ENCODE results near the gene GP5. TPM values are rescaled to one million over a fixed set of nuclear protein-coding genes. Genes with fewer than 3 reads are reported as not detected.

The GP5 gene
- polyA plus RNA-seq, 1 donor = 0.33 TPM

DNA sequence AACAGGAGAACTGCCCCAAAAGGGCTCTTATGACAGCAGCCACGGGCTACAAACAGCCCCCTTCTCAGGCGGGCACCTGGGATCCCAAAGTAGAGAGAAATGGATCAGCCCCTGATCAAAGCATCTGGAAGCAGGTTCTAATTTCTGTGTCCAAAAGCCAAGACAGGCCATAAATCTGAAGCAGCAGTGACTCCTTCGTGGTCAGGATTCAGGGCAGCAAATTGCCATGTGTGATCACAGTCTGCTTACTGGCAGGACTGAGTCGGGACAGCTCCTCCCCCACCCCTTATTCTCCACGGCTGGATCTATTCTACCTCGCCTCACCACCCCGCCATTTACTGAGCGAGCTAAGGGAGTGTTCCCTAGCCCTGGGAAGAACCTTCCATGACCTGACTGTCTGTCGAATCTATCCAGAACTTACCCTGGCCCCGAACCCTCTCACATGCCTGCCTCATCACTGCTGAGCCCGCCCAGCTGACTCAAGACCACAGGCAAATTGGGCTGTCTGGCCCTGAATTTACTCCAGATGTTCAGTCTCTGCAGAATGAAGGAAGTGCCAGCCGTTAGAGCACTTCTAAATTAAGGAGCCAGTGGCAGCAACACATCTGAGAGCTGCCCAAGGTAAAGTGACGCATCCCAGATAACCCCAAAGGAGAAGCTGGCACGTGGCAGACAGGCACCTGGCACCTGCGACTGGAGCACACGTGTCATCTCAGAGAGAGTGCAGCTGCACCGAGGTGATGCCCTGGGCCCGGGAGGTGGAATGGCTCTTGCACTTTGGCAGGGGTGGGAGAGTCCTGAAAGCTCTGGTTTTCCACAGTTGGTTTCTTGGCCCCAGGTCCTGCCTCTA, 30.8 kb downstream of the GP5 start:
- H3K27me3 ChIP-seq (ENCODE audit: control insufficient read depth, insufficient read depth, low read length) = peaks cover 34% of the 10 kb centered on the region
- no peak for DNase-seq
- WGBS (ENCODE audit: insufficient coverage, low lambda C conversion rate) = no CpG with 5 or more reads among the region's 18 CpGs

DNA sequence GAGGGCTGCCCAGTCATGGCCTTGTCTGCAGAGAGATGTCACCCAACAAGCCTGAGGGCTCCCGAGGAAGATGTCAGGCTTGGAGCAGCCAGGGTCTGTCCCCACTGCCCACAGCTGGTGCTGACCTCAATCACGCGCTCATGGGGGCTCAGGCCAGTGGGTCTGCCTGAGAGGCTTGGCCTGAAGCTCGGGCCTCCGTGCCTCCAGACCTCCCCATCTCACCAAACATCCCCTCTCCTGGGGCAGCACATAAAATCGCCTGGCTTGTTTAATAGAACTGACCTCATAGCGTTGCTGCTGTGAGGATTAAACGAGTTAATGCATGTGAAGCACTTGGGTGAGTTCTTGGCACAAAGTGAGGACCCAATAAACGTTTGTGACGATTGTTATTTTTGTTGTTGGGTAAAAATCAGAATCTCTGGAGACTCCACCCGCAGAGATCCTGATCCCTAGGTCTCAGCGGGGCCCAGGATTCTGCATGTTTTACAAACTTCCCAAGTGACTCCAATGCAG, 33.0 kb downstream of the GP5 start:
- no peaks in the 10 kb centered on the region for H3K9me3 ChIP-seq (ENCODE audit: control insufficient read depth, low read depth, low read length)
- no peaks in the 10 kb centered on the region for H3K36me3 ChIP-seq (ENCODE audit: control insufficient read depth, insufficient read depth, low read length)
- peaks cover 31% of the 10 kb centered on the region for H3K27me3 ChIP-seq (ENCODE audit: control insufficient read depth, insufficient read depth, low read length)
- no peak overlapping the region for H3K27ac ChIP-seq (ENCODE audit: low read length)
- peaks cover 3% of the 10 kb centered on the region for H3K4me1 ChIP-seq (ENCODE audit: control insufficient read depth, insufficient read depth, low read length)
- no peak overlapping the region for H3K4me3 ChIP-seq (ENCODE audit: low read length)
- 100% methylated on average over 1 of the region's 12 CpGs for WGBS (ENCODE audit: insufficient coverage, low lambda C conversion rate)
- DNase-seq = no peak

More for the DNA sequence above, 30.8 kb downstream of the GP5 start:
- H3K36me3 ChIP-seq (ENCODE audit: control insufficient read depth, insufficient read depth, low read length) = no peaks in the 10 kb centered on the region
- H3K4me1 ChIP-seq (ENCODE audit: control insufficient read depth, insufficient read depth, low read length) = peaks cover 3% of the 10 kb centered on the region
- no peaks in the 10 kb centered on the region for H3K9me3 ChIP-seq (ENCODE audit: control insufficient read depth, low read depth, low read length)
- H3K27ac ChIP-seq (ENCODE audit: low read length) = no peak overlapping the region
- no peak overlapping the region for H3K4me3 ChIP-seq (ENCODE audit: low read length)

DNA sequence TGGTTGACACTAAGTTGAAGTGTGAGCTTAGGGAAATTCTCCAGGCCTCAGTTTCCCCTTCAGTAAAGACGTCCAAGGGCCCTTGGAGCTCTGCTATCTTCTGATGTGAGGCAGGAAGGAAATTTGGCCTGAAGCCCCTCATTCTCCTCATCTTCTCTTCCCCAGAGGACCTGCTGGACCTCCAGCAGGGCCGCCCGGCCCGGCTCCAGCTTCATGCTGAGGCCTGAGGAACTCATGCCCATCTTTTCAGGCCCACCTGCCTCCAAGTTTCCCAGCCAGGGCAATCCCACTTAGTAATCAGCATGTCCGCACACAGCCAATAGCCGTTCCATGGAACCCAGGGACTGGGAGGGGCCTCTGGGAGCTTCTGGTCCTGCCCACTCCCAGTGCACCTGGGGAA, 33.5 kb downstream of the GP5 start:
- peaks cover 3% of the 10 kb centered on the region for H3K4me1 ChIP-seq (ENCODE audit: control insufficient read depth, insufficient read depth, low read length)
- no peaks in the 10 kb centered on the region for H3K9me3 ChIP-seq (ENCODE audit: control insufficient read depth, low read depth, low read length)
- no peaks in the 10 kb centered on the region for H3K36me3 ChIP-seq (ENCODE audit: control insufficient read depth, insufficient read depth, low read length)
- peaks cover 29% of the 10 kb centered on the region for H3K27me3 ChIP-seq (ENCODE audit: control insufficient read depth, insufficient read depth, low read length)
- H3K27ac ChIP-seq (ENCODE audit: low read length) = no peak overlapping the region
- no peak for DNase-seq
- WGBS (ENCODE audit: insufficient coverage, low lambda C conversion rate) = no CpG with 5 or more reads among the region's 6 CpGs
- H3K4me3 ChIP-seq (ENCODE audit: low read length) = no peak overlapping the region

DNA sequence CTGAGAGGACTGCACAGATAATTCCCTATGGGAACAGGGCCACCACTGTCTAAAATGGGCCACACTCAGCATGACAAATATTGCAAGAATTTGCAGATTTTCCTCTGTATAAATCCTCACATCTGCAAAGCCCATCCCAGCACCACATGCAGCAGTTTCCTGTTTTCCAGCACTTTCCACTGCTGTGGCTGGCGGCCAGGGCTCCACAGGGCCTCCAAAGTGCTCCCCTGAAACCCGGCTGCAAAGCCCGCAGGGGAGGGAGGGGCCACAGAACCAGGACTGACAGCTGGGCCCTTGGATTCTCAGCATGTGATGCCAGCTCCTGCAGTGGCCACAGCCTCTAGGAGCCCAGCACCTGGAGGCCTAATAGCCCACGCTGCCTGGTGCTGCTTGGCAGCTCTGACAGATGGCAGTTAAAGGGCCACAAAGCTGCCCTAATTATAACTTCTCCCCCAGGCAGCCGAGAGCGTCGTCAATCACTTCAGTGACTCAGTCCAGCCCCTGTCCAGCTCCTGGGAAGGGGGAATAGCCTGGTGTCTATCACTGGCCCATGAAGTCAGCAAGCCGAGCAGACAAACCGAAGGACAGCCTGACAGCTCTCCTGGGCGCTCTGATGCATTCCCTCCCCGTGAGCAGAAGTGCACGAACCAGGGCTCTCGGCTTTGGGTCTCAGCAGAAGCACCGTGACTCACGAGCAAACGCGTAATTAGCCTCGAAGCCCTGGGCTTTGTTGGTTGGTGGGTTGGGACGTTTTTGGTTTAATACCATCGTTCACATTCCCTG, 34.2 kb downstream of the GP5 start:
- Histone ChIP-seq H3K27me3 (ENCODE audit: control insufficient read depth, insufficient read depth, low read length) (peaks cover 23% of the 10 kb centered on the region), H3K27ac (ENCODE audit: low read length) (no peak overlapping the region), H3K9me3 (ENCODE audit: control insufficient read depth, low read depth, low read length) (no peaks in the 10 kb centered on the region), H3K4me3 (ENCODE audit: low read length) (no peak overlapping the region), H3K4me1 (ENCODE audit: control insufficient read depth, insufficient read depth, low read length) (peaks cover 3% of the 10 kb centered on the region), H3K36me3 (ENCODE audit: control insufficient read depth, insufficient read depth, low read length) (no peaks in the 10 kb centered on the region)
- no peak for DNase-seq
- WGBS (ENCODE audit: insufficient coverage, low lambda C conversion rate) = no CpG with 5 or more reads among the region's 20 CpGs

- H3K36me3 ChIP-seq (ENCODE audit: control insufficient read depth, insufficient read depth, low read length) = no peaks in the 10 kb centered on the region
- WGBS (ENCODE audit: insufficient coverage, low lambda C conversion rate) = no CpG with 5 or more reads among the region's 3 CpGs
- no peak for DNase-seq
- H3K27ac ChIP-seq (ENCODE audit: low read length) = no peak overlapping the region
- H3K9me3 ChIP-seq (ENCODE audit: control insufficient read depth, low read depth, low read length) = no peaks in the 10 kb centered on the region
- no peak overlapping the region for H3K4me3 ChIP-seq (ENCODE audit: low read length)
- H3K4me1 ChIP-seq (ENCODE audit: control insufficient read depth, insufficient read depth, low read length) = peaks cover 3% of the 10 kb centered on the region
- peaks cover 18% of the 10 kb centered on the region for H3K27me3 ChIP-seq (ENCODE audit: control insufficient read depth, insufficient read depth, low read length)
Observed at GRCh38 chr3:194364314-194364651, 34.8 kb downstream of the GP5 start.

- Histone ChIP-seq H3K4me1 (ENCODE audit: control insufficient read depth, insufficient read depth, low read length) (peaks cover 3% of the 10 kb centered on the region), H3K27ac (ENCODE audit: low read length) (no peak overlapping the region), H3K27me3 (ENCODE audit: control insufficient read depth, insufficient read depth, low read length) (no peaks in the 10 kb centered on the region), H3K9me3 (ENCODE audit: control insufficient read depth, low read depth, low read length) (no peaks in the 10 kb centered on the region), H3K36me3 (ENCODE audit: control insufficient read depth, insufficient read depth, low read length) (no peaks in the 10 kb centered on the region), H3K4me3 (ENCODE audit: low read length) (no peak overlapping the region)
- WGBS (ENCODE audit: insufficient coverage, low lambda C conversion rate) = no CpG with 5 or more reads among the region's 18 CpGs
- no peak for DNase-seq
Observed at GRCh38 chr3:194360568-194360967, 38.5 kb downstream of the GP5 start.

DNA sequence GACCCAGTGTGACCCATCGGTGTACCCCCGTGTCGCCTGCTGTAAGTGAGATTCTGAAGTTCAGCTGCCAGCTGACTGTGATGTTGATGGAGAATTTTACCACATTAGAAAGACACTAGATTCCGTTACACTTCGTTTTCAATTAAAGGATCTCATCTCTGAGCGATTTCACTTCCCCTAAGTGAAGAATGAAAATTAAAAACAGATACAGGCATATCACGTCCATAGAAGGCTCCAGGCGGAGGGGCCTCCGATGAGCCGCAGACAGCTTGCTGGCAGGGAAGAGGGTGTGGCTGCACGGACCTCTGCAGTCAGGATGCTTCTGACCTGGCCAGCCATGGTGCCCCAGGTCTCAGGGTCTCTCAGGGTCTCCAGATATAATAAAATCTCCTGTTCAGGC, 41.4 kb downstream of the GP5 start:
- Histone ChIP-seq H3K36me3 (ENCODE audit: control insufficient read depth, insufficient read depth, low read length) (no peaks in the 10 kb centered on the region), H3K4me1 (ENCODE audit: control insufficient read depth, insufficient read depth, low read length) (no peaks in the 10 kb centered on the region), H3K4me3 (ENCODE audit: low read length) (no peak overlapping the region), H3K27me3 (ENCODE audit: control insufficient read depth, insufficient read depth, low read length) (no peaks in the 10 kb centered on the region), H3K27ac (ENCODE audit: low read length) (no peak overlapping the region), H3K9me3 (ENCODE audit: control insufficient read depth, low read depth, low read length) (no peaks in the 10 kb centered on the region)
- DNase-seq = no peak
- no CpG with 5 or more reads among the region's 11 CpGs for WGBS (ENCODE audit: insufficient coverage, low lambda C conversion rate)

DNA sequence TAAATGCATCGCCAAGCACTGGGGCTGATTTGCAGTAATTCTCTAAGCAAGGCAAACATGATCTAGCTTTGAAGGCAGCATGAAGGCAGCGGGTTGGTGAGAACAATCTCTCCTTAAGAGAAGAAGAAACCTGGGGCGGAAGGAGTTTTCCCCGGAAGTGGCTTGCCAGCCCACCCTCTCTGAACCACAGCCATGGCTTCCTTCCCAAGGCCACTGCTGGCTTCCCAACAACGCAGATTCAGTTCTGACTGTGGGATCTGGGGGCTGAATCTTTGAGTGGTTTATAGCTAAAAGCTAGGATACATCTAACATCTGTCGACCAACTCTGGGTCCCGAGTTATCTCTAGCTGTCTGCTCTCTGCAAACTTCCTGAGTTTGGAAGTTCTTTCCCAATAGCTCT, 43.7 kb downstream of the GP5 start:
- no peak for DNase-seq
- no peaks in the 10 kb centered on the region for H3K36me3 ChIP-seq (ENCODE audit: control insufficient read depth, insufficient read depth, low read length)
- WGBS (ENCODE audit: insufficient coverage, low lambda C conversion rate) = no CpG with 5 or more reads among the region's 7 CpGs

DNA sequence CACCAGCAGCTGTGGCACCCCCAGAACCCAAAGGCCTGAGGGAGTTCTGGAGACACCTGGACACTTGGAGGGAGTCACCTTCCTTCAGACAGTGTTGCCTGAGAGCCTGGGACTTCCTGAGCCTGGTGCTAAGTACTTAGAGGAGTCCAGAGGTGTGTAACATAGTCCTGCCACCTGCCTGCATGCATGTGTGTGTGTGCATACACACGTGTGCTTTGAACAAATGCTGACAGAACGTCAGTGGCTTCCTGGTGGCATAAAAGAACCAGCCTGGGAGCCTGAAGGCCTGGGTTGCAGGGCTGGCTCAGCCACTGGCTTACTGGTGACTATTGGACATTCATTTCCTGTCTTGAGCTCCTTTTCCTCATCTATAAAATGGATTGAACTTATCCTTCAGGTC, 44.8 kb downstream of the GP5 start:
- no peaks in the 10 kb centered on the region for H3K36me3 ChIP-seq (ENCODE audit: control insufficient read depth, insufficient read depth, low read length)
- H3K27ac ChIP-seq (ENCODE audit: low read length) = no peak overlapping the region
- no CpG with 5 or more reads among the region's 2 CpGs for whole genome bisulfite sequencing (ENCODE audit: insufficient coverage, low lambda C conversion rate)
- no peaks in the 10 kb centered on the region for H3K27me3 ChIP-seq (ENCODE audit: control insufficient read depth, insufficient read depth, low read length)
- no peaks in the 10 kb centered on the region for H3K9me3 ChIP-seq (ENCODE audit: control insufficient read depth, low read depth, low read length)
- no peak overlapping the region for H3K4me3 ChIP-seq (ENCODE audit: low read length)
- no peak for DNase-seq
- no peaks in the 10 kb centered on the region for H3K4me1 ChIP-seq (ENCODE audit: control insufficient read depth, insufficient read depth, low read length)

More for the DNA sequence above, 43.7 kb downstream of the GP5 start:
- no peak overlapping the region for H3K27ac ChIP-seq (ENCODE audit: low read length)
- no peaks in the 10 kb centered on the region for H3K27me3 ChIP-seq (ENCODE audit: control insufficient read depth, insufficient read depth, low read length)
- no peak overlapping the region for H3K4me3 ChIP-seq (ENCODE audit: low read length)
- no peaks in the 10 kb centered on the region for H3K9me3 ChIP-seq (ENCODE audit: control insufficient read depth, low read depth, low read length)
- no peaks in the 10 kb centered on the region for H3K4me1 ChIP-seq (ENCODE audit: control insufficient read depth, insufficient read depth, low read length)

DNA sequence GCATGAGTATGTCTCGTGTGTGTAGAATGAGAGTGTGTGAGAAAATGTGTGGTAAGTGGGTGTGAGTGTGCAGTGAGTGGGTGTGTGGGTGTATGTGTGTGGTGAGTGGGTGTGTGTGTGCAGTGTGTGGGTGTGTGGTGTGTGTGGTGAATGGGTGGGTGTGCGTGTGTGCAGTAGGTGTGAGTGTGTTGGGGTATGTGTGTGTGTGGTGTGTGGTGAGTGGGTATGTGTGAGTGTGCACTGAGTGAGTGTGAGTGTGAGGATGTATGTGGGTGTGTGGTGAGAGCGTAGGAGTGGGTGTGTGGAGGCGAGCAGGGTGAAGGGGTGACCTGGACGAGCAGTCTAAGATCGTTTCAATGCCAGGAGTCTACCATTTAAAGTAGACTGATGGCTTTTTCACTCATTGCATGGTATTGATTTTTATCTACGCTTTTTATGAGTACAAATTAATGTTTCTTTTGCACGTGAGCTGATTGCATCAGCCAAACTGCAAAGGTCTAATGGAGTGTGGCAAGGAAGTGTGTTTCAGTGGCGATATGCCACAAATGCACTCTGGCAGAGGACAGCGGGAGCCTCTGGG, 46.3 kb downstream of the GP5 start:
- Histone ChIP-seq H3K36me3 (ENCODE audit: control insufficient read depth, insufficient read depth, low read length) (no peaks in the 10 kb centered on the region), H3K9me3 (ENCODE audit: control insufficient read depth, low read depth, low read length) (no peaks in the 10 kb centered on the region), H3K4me3 (ENCODE audit: low read length) (no peak overlapping the region), H3K27ac (ENCODE audit: low read length) (no peak overlapping the region), H3K27me3 (ENCODE audit: control insufficient read depth, insufficient read depth, low read length) (no peaks in the 10 kb centered on the region), H3K4me1 (ENCODE audit: control insufficient read depth, insufficient read depth, low read length) (no peaks in the 10 kb centered on the region)
- no peak for DNase-seq
- 90% methylated on average over 4 of the region's 10 CpGs for WGBS (ENCODE audit: insufficient coverage, low lambda C conversion rate)

All from large intestine (tissue), 3 donors.